Peyer's patch (tissue), 4 donors: ENCODE data around the gene ANO4.

Experiments
- CTCF ChIP-seq, 6 experiments: fragments of 450-650 bp in 4 of 6; fragments of 200-600 bp in 2 of 6; sonication (generic) in 1 of 6; IDR thresholded peaks; one replicate each; pipeline ENCODE4 v1.5.1; 2017 to 2019; ENCODE audit warnings: antibody characterized with exemption in 6 of 6, mild to moderate bottlenecking in 3 of 6, moderate library complexity in 1 of 6
- POLR2A ChIP-seq, 2 donors: fragments of 450-650 bp; IDR thresholded peaks; one replicate each; pipeline ENCODE4 v1.5.1; 2017; ENCODE audit warnings: antibody characterized with exemption in 2 of 2, mild to moderate bottlenecking in 2 of 2, moderate library complexity in 2 of 2

GRCh38 chr12:100897240-100897639 is 102.7 kb downstream of the ANO4 start:
- TF ChIP-seq POLR2A (IDR thresholded peaks at IDR 0.05) (no peak), CTCF (IDR thresholded peaks at IDR 0.05) (no peak)
